Measurements from ENCODE around the gene ZNF12. TPM values are rescaled to one million over a fixed set of nuclear protein-coding genes. Genes with fewer than 3 reads are reported as not detected.
"Not testable (repeated sequence)": the region's sequence is repeated elsewhere in the genome, so short reads cannot be mapped to it uniquely, and the experiment has no call there.

The ZNF12 gene
- polyA plus RNA-seq, 1 of the 3 experiments (the other 2 are of a cell fraction): 9.5 TPM

GRCh38 chr7:6727663-6728062 lies 20.9 kb upstream of the ZNF12 start:
- TF ChIP-seq MAX (IDR thresholded peaks at IDR 0.05; ENCODE audit: low read depth): no peak
- TF ChIP-seq USF1 (IDR thresholded peaks at IDR 0.05; ENCODE audit: borderline replicate concordance, low read depth): no peak
- no peak for TF ChIP-seq JUND (IDR thresholded peaks at IDR 0.05)
- no peak for TF ChIP-seq SIN3A (IDR thresholded peaks at IDR 0.05; ENCODE audit: borderline replicate concordance, low read depth, low read length)
- no peak for TF ChIP-seq FOXM1 (IDR thresholded peaks at IDR 0.05; ENCODE audit: low read depth)
- no peak for TF ChIP-seq EZH2phosphoT487 (IDR thresholded peaks at IDR 0.05; ENCODE audit: borderline replicate concordance, low read depth)
- TF ChIP-seq RAD21 (IDR thresholded peaks at IDR 0.05; ENCODE audit: low read length): no peak
- TF ChIP-seq RCOR1 (IDR thresholded peaks at IDR 0.05; ENCODE audit: low read length): no peak
- no peak for TF ChIP-seq NFIC (IDR thresholded peaks at IDR 0.05; ENCODE audit: borderline replicate concordance)
- no peak for TF ChIP-seq TCF12 (IDR thresholded peaks at IDR 0.05)
- DNase-seq: no peak
- POLR2A ChIA-PET: no interaction called here
- peaks cover 38% of the 10 kb centered on the region for H3K79me2 ChIP-seq (ENCODE audit: insufficient read depth)
- no peak overlapping the region for H3K4me3 ChIP-seq (ENCODE audit: low read depth in 2 of 2, low read length in 1 of 2)
- H3K4me1 ChIP-seq (ENCODE audit: control insufficient read depth in 1 of 2, insufficient read depth in 2 of 2, low read depth in 1 of 2, low read length in 1 of 2): peaks cover 5 to 6% of the 10 kb centered on the region in 2 experiments; a peak in 2 of 4 replicates
- H3K27me3 ChIP-seq (ENCODE audit: insufficient read depth): peaks cover 3% of the 10 kb centered on the region; the same call in 1 of the 2 replicates
- H3K9me3 ChIP-seq: no peaks in the 10 kb centered on the region
- H3F3A ChIP-seq (replicated peaks; ENCODE audit: insufficient read depth): no peaks in the 10 kb centered on the region
- no peak overlapping the region for H3K27ac ChIP-seq (ENCODE audit: low read depth in 2 of 2, low read length in 1 of 2)
- CTCF ChIA-PET: no interaction called here
- no peaks in the 10 kb centered on the region for H3K9me2 ChIP-seq
- no peak overlapping the region for H3K4me2 ChIP-seq
- H3K9ac ChIP-seq: no peak overlapping the region
- H3K36me3 ChIP-seq (replicated peaks in 1 of 2; ENCODE audit: control insufficient read depth in 1 of 2, insufficient read depth in 2 of 2, low read length in 1 of 2): peaks cover under 1 to 6% of the 10 kb centered on the region in 2 experiments
- WGBS (ENCODE audit: low lambda C conversion rate): 68% methylated on average over 3 of the region's 3 CpGs
- peaks cover 11% of the 10 kb centered on the region; the same call in 1 of the 2 replicates for H4K20me1 ChIP-seq (ENCODE audit: insufficient read depth)
- H2AFZ ChIP-seq (ENCODE audit: low read depth): no peak overlapping the region

- Histone ChIP-seq H3K27me3 (ENCODE audit: insufficient read depth) (peaks cover 12% of the 10 kb centered on the region; the same call in 1 of the 2 replicates), H3K79me2 (ENCODE audit: insufficient read depth) (peaks cover 26% of the 10 kb centered on the region)
- H3K9me2 ChIP-seq; CTCF ChIA-PET; H3K27ac ChIP-seq (ENCODE audit: low read depth in 2 of 2, low read length in 1 of 2); H3K4me1 ChIP-seq (ENCODE audit: control insufficient read depth in 1 of 2, insufficient read depth in 2 of 2, low read depth in 1 of 2, low read length in 1 of 2); H2AFZ ChIP-seq (ENCODE audit: low read depth); H3K36me3 ChIP-seq (replicated peaks in 1 of 2; ENCODE audit: control insufficient read depth in 1 of 2, insufficient read depth in 2 of 2, low read length in 1 of 2); H3K4me3 ChIP-seq (ENCODE audit: low read depth in 2 of 2, low read length in 1 of 2); H3K4me2 ChIP-seq; H3K9me3 ChIP-seq; DNase-seq; H4K20me1 ChIP-seq (ENCODE audit: insufficient read depth); H3F3A ChIP-seq (replicated peaks; ENCODE audit: insufficient read depth); H3K9ac ChIP-seq; POLR2A ChIA-PET: not testable (repeated sequence)
- WGBS (ENCODE audit: low lambda C conversion rate): 84% methylated on average over 5 of the region's 5 CpGs
Measured at GRCh38 chr7:6726341-6726740, 19.6 kb upstream of the ZNF12 start.

DNA sequence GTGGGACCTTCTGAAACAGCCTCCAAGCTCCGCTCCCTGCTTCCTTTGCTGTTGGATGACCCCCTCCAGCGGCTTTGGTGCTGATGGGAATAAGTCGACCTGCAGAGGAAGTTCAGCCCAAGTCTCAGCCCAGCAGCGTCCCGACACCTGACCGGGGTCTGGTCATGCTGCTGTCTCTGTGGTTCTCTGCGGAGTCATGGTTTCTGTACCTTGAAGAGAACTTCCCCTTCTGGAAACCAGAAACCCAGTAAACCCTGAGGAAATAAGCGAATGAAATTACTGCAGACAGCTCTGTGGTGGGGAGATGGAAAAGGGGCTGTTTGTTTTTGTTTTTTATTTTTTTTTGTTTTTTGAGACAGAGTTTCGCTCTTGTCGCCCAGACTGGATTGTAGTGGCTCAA lies 18.3 kb upstream of the ZNF12 start:
- Histone ChIP-seq H3K27me3 (ENCODE audit: insufficient read depth) (peaks cover 12% of the 10 kb centered on the region; the same call in 1 of the 2 replicates), H3K4me2 (no peak overlapping the region), H3K79me2 (ENCODE audit: insufficient read depth) (peaks cover 12% of the 10 kb centered on the region), H3K27ac (ENCODE audit: low read depth in 2 of 2, low read length in 1 of 2) (no peak overlapping the region), H3K9me3 (no peaks in the 10 kb centered on the region), H3K9me2 (no peaks in the 10 kb centered on the region), H3F3A (replicated peaks; ENCODE audit: insufficient read depth) (no peaks in the 10 kb centered on the region), H3K4me1 (ENCODE audit: control insufficient read depth in 1 of 2, insufficient read depth in 2 of 2, low read depth in 1 of 2, low read length in 1 of 2) (peaks cover 0 to 3% of the 10 kb centered on the region in 2 experiments; a peak in 1 of 4 replicates), H3K36me3 (replicated peaks in 1 of 2; ENCODE audit: control insufficient read depth in 1 of 2, insufficient read depth in 2 of 2, low read length in 1 of 2) (no peaks in the 10 kb centered on the region), H3K4me3 (ENCODE audit: low read depth in 2 of 2, low read length in 1 of 2) (no peak overlapping the region), H3K9ac (no peak overlapping the region), H4K20me1 (ENCODE audit: insufficient read depth) (no peaks in the 10 kb centered on the region), H2AFZ (ENCODE audit: low read depth) (no peak overlapping the region)
- ChIA-PET POLR2A (no interaction called here), CTCF (no interaction called here)
- no peak for DNase-seq
- 72% methylated on average over 10 of the region's 10 CpGs for WGBS (ENCODE audit: low lambda C conversion rate)
- TF ChIP-seq SMC3 (IDR thresholded peaks at IDR 0.05; ENCODE audit: low read depth, low read length) (no peak), TAF1 (IDR thresholded peaks at IDR 0.05; ENCODE audit: borderline replicate concordance, low read depth, low read length) (no peak), JUND (IDR thresholded peaks at IDR 0.05) (no peak), RCOR1 (IDR thresholded peaks at IDR 0.05; ENCODE audit: low read length) (no peak), TCF12 (IDR thresholded peaks at IDR 0.05) (no peak), RFX5 (IDR thresholded peaks at IDR 0.05; ENCODE audit: low read length) (no peak), EZH2phosphoT487 (IDR thresholded peaks at IDR 0.05; ENCODE audit: borderline replicate concordance, low read depth) (no peak), TEAD4 (IDR thresholded peaks at IDR 0.05; ENCODE audit: borderline replicate concordance, insufficient read depth) (no peak), IRF3 (IDR thresholded peaks at IDR 0.05; ENCODE audit: low read depth, low read length) (no peak), RAD21 (IDR thresholded peaks at IDR 0.05; ENCODE audit: low read length) (no peak), POLR2AphosphoS5 (IDR thresholded peaks at IDR 0.05; ENCODE audit: low read depth, low read length) (no peak), ZBTB33 (IDR thresholded peaks at IDR 0.05; ENCODE audit: borderline replicate concordance, low read depth) (no peak), GABPA (IDR thresholded peaks at IDR 0.05; ENCODE audit: low read depth) (no peak)
